ENCODE measurements around the gene CAPZA1. TPM values are rescaled to one million over a fixed set of nuclear protein-coding genes. Genes with fewer than 3 reads are reported as not detected.

CAPZA1 gene
- 63.7 to 74.5 TPM (median 66.5 TPM) in 5 replicates for total RNA-seq (2022; extraction: Qiagen RNA extraction)

GRCh38 chr1:112619518-112620376 lies at the start of gene CAPZA1:
Gene CAPZA1 (plus strand): TSS chr1:112619832. CDS start chr1:112619845, 13 bp downstream.

GRCh38 chr1:112618721-112619517 lies 713 bp upstream of the CAPZA1 start, which contains the start of gene ST7L:
Gene ST7L (minus strand): TSS chr1:112619141. CDS start chr1:112619113, 28 bp downstream.

GRCh38 chr1:112674440-112674985 lies 54.9 kb downstream of the CAPZA1 start, which contains the start of gene MOV10:
Gene MOV10 (plus strand): TSS chr1:112674659. CDS start chr1:112674913, 254 bp downstream.

GRCh38 chr1:112706505-112707220 lies 87.0 kb downstream of the CAPZA1 start, which contains the start of gene RHOC:
Gene RHOC (minus strand): TSS chr1:112707127. CDS start chr1:112703799, 3,328 bp downstream.

GRCh38 chr1:112715264-112716053 lies 95.8 kb downstream of the CAPZA1 start, which contains the start of gene PPM1J:
Gene PPM1J (minus strand): TSS chr1:112715332. CDS start chr1:112715301, 31 bp downstream.

Other genes starting within 250 kb of the CAPZA1 start
- 6.2 to 8.6 TPM (median 7.5 TPM) in 5 replicates for gene CTTNBP2NL, start 223.6 kb upstream of the CAPZA1 start, total RNA-seq (2022; extraction: Qiagen RNA extraction)
- gene WNT2B, start 110.9 kb upstream of the CAPZA1 start, total RNA-seq (2022; extraction: Qiagen RNA extraction): 0.19 to 0.33 TPM (median 0.21 TPM) in 5 replicates
- 8.3 to 14.7 TPM (median 12.0 TPM) in 5 replicates for gene ST7L, start 691 bp upstream of the CAPZA1 start, total RNA-seq (2022; extraction: Qiagen RNA extraction)
- 21.6 to 33.0 TPM (median 32.1 TPM) in 5 replicates for gene MOV10, start 54.8 kb downstream of the CAPZA1 start, total RNA-seq (2022; extraction: Qiagen RNA extraction)
- 345 to 434 TPM (median 356 TPM) in 5 replicates for gene RHOC, start 87.3 kb downstream of the CAPZA1 start, total RNA-seq (2022; extraction: Qiagen RNA extraction)
- 0.64 to 1.2 TPM (median 0.81 TPM) in 5 replicates for gene PPM1J, start 95.5 kb downstream of the CAPZA1 start, total RNA-seq (2022; extraction: Qiagen RNA extraction)